SK-N-SH treated with all-trans-retinoic acid at 6 μM for 48 hours (cell line): Measurements from ENCODE around the gene PARD3B.

Source experiments
- ATAC-seq: fragments of 200-7000 bp; cut with Tn5 transposase; 3 replicates; pipeline ENCODE4 v1.9.1; 2020; ENCODE audit warnings: mild to moderate bottlenecking, moderate library complexity
- ARNTL ChIP-seq: fragments of 450-650 bp; formaldehyde crosslinking; IDR thresholded peaks from 2 replicates; pipeline ENCODE4 v1.5.0; 2020; ENCODE audit warnings: low read depth, mild to moderate bottlenecking, moderate library complexity, borderline replicate concordance
- BACH2 ChIP-seq: fragments of 250-450 bp; sonication (Bioruptor Pico); IDR thresholded peaks from 2 replicates; pipeline ENCODE4 v1.9.0; 2021; ENCODE audit warnings: mild to moderate bottlenecking, borderline replicate concordance
- CREB5 ChIP-seq: fragments of 250-450 bp; sonication (Bioruptor Pico); IDR thresholded peaks from 2 replicates; pipeline ENCODE4 v1.5.1; 2020; ENCODE audit warnings: low read depth, mild to moderate bottlenecking, moderate library complexity
- CSDC2 ChIP-seq: fragments of 250-450 bp; sonication (Bioruptor Pico); IDR thresholded peaks from 2 replicates; pipeline ENCODE4 v1.5.0; 2020; ENCODE audit warnings: mild to moderate bottlenecking, moderate library complexity
- CSRNP3 ChIP-seq: fragments of 250-450 bp; sonication (Bioruptor Pico); IDR thresholded peaks from 2 replicates; pipeline ENCODE4 v1.5.1; 2021; ENCODE audit warnings: mild to moderate bottlenecking, moderate library complexity
- ESRRG ChIP-seq: fragments of 250-450 bp; sonication (Bioruptor Pico); IDR thresholded peaks from 2 replicates; pipeline ENCODE4 v1.6.1; 2021; ENCODE audit warnings: mild to moderate bottlenecking
- GLIS3 ChIP-seq: fragments of 250-450 bp; sonication (Bioruptor Pico); IDR thresholded peaks from 2 replicates; pipeline ENCODE4 v1.5.0; 2020; ENCODE audit warnings: mild to moderate bottlenecking, moderate library complexity
- ISL1 ChIP-seq: fragments of 250-450 bp; sonication (Bioruptor Pico); IDR thresholded peaks from 2 replicates; pipeline ENCODE4 v2.1.2; 2022; ENCODE audit warnings: mild to moderate bottlenecking, moderate library complexity
- OSR1 ChIP-seq: fragments of 250-450 bp; sonication (Bioruptor Pico); IDR thresholded peaks from 2 replicates; pipeline ENCODE4 v1.8.0; 2022; ENCODE audit warnings: moderate library complexity, mild to moderate bottlenecking, inconsistent platforms
- PATZ1 ChIP-seq: fragments of 250-450 bp; sonication (Bioruptor Pico); IDR thresholded peaks from 2 replicates; pipeline ENCODE4 v1.8.0; 2020; ENCODE audit warnings: mild to moderate bottlenecking, moderate library complexity, borderline replicate concordance
- POU6F1 ChIP-seq: fragments of 250-450 bp; sonication (Bioruptor Pico); IDR thresholded peaks from 2 replicates; pipeline ENCODE4 v1.8.0; 2021; ENCODE audit warnings: low read depth, mild to moderate bottlenecking, moderate library complexity, borderline replicate concordance
- PPARA ChIP-seq: fragments of 250-450 bp; sonication (Bioruptor Pico); IDR thresholded peaks from 2 replicates; pipeline ENCODE4 v1.5.0; 2020; ENCODE audit warnings: mild to moderate bottlenecking, borderline replicate concordance
- SNAI2 ChIP-seq: fragments of 250-450 bp; sonication (Bioruptor Pico); IDR thresholded peaks from 2 replicates; pipeline ENCODE4 v1.5.0; 2020; ENCODE audit warnings: mild to moderate bottlenecking, moderate library complexity
- TCF4 ChIP-seq: fragments of 250-450 bp; sonication (Bioruptor Pico); IDR thresholded peaks from 2 replicates; pipeline ENCODE4 v1.8.0; 2021; ENCODE audit warnings: mild to moderate bottlenecking, moderate library complexity, borderline replicate concordance
- TOX ChIP-seq: fragments of 250-450 bp; sonication (Bioruptor Pico); IDR thresholded peaks from 2 replicates; pipeline ENCODE4 v1.8.0; 2021; ENCODE audit warnings: mild to moderate bottlenecking, moderate library complexity, borderline replicate concordance
- TSHZ2 ChIP-seq: fragments of 250-450 bp; sonication (Bioruptor Pico); IDR thresholded peaks from 2 replicates; pipeline ENCODE4 v1.5.0; 2020; ENCODE audit warnings: mild to moderate bottlenecking, moderate library complexity
- ZC3H10 ChIP-seq: fragments of 250-450 bp; sonication (Bioruptor Pico); IDR thresholded peaks from 2 replicates; pipeline ENCODE4 v1.5.1; 2021; ENCODE audit warnings: mild to moderate bottlenecking, moderate library complexity
- ZFP30 ChIP-seq: fragments of 450-650 bp; formaldehyde crosslinking; IDR thresholded peaks from 2 replicates; pipeline ENCODE4 v1.5.0; 2022; ENCODE audit warnings: mild to moderate bottlenecking, moderate library complexity
- ZNF8 ChIP-seq: fragments of 450-650 bp; formaldehyde crosslinking; IDR thresholded peaks from 2 replicates; pipeline ENCODE4 v1.5.0; 2020; ENCODE audit warnings: mild to moderate bottlenecking, moderate library complexity

The PARD3B gene

DNA sequence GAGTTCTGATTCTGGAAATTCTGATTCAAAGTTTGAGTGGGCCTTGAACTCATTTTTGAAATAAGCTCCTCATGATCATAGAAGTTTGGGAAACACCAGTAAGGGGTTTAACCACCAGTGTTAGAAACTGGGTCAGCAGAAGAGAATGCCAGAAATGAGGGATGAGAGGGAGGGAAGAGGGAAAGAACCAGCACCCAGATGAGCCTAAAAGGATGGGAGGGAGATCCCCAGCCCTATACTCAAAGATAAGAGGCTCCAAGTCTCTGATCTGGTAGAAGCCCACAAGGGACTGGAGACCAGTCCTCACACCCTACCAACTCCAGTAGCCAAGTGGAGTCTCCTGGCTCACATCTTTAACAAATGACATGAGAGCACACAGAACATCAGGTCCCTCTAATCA is 832.0 kb downstream of the PARD3B start:
- ATAC-seq = no peak
- TF ChIP-seq CSDC2 (no peak), ARNTL (CRISPR knock-in tag) (no peak), CSRNP3 (CRISPR knock-in tag) (no peak), ZNF8 (CRISPR knock-in tag) (no peak), ZFP30 (no peak), ZC3H10 (CRISPR knock-in tag) (no peak)

DNA sequence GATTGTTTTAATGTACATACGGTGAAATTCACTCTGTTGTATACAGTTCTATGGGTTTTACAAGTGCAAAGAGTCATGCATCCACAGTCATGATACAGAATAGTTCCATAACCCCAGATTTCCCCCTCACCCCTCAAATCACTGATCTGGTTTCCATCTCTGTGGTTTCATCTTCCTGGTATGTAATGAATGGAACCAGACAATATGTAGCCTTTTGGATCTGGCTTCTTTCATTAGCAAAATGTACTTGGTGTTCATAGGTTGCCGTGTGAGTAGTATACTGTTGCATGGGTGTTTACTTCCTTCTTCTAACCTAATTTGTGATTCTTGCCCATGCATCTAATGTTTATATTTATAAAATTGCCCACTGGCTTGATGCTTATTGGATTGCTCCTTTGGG is 838.3 kb downstream of the PARD3B start:
- peak; percentile 55 for ATAC-seq
- TF ChIP-seq PATZ1 (CRISPR knock-in tag) = no peak
- no peak for TF ChIP-seq PPARA (CRISPR knock-in tag)
- no peak for TF ChIP-seq TOX

GRCh38 chr2:205386109-205386508 is 840.8 kb downstream of the PARD3B start:
- ATAC-seq = peak; percentile 84
- TF ChIP-seq ARNTL (CRISPR knock-in tag) (no peak), TCF4 (CRISPR knock-in tag) (0 out of 2 replicates have a peak, but pooled peaks have one; percentile 8), OSR1 (CRISPR knock-in tag) (no peak), ISL1 (CRISPR knock-in tag) (peak; percentile 51; the same call in 1 of the 2 replicates)

DNA sequence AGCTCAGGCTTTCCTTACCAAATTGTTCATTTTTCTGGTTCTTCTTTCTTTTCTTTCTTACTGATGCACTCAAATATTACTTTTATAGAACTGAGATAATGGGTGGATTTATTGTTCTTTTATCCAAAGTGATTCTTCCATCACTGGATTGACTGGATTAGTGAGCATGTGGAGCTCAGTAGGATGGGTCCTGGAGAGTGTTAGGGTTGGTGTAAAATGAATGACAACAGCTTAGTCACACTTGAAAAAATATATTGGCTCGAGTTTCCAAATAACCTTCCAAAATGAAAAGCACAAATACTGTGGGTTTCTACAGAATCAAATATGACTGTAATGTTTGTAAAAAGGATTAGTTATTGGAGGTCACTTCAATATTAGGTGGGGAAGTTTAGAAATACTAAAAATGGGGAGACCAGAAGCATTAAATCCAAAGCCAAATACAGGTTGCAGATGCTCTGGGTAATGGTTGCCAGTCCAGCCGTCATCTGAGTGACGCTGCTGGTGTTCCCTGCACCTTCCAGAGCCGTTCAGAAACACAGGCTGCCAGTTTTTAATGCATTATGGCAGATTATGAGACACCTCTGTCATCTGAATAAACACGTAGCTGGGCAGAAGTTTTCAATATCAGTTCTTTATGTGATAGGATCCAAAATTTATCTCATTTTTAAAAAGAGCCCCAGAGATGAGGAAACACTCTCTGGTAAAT is 842.2 kb downstream of the PARD3B start:
- ATAC-seq = peak; percentile 41; the same call in 2 of the 3 replicates

More for the DNA sequence above, 842.2 kb downstream of the PARD3B start:
- TF ChIP-seq ARNTL (CRISPR knock-in tag) = no peak
- TF ChIP-seq ESRRG (CRISPR knock-in tag) = no peak
- no peak for TF ChIP-seq TSHZ2 (CRISPR knock-in tag)
- no peak for TF ChIP-seq POU6F1 (CRISPR knock-in tag)
- no peak for TF ChIP-seq OSR1 (CRISPR knock-in tag)
- TF ChIP-seq PPARA (CRISPR knock-in tag) = no peak
- no peak for TF ChIP-seq SNAI2
- no peak for TF ChIP-seq TCF4 (CRISPR knock-in tag)
- TF ChIP-seq GLIS3 (CRISPR knock-in tag) = no peak
- no peak for TF ChIP-seq ZNF8 (CRISPR knock-in tag)
- no peak for TF ChIP-seq CREB5 (CRISPR knock-in tag)
- TF ChIP-seq BACH2 (CRISPR knock-in tag) = no peak
- TF ChIP-seq ISL1 (CRISPR knock-in tag) = no peak
- no peak for TF ChIP-seq ZFP30
